ENCODE measurements around the gene HPS1.

Gene HPS1

DNA sequence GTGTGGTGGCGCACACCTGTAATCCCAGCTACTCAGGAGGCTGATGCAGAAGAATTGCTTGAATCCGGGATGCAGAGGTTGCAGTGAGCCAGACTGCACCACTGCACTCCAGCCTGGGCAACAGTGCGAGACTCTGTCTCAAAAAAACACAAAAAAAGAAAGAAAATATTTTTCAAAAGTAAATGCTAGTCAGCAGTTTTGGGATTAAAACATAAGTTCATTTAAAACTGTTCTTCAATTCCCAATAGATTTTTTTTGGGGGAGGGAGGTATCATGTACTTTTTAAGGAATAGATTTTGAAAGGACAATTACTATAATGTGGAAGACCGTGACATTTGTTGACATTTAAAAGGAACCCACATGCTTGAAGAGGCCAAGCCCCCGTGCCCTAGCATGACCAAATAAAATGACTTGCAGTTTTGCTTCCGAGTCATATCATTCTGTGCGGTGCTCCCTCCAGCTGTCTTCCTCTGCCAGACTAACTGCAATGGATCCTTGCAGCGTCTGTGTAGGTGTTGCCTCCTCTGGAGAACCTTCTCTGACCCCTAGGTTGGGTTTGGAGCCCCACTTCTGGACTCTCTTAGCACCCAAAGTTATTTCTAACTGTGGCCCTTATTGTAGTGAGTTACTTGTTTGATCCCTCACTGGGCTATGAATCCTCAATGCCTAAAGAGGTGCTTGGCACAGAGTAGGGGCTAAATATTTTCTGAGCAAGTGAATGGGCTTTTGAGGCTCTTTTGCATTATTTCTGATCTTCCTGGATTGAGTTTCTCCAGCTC is 17.4 kb upstream of the HPS1 start:
- no peak for DNase-seq

DNA sequence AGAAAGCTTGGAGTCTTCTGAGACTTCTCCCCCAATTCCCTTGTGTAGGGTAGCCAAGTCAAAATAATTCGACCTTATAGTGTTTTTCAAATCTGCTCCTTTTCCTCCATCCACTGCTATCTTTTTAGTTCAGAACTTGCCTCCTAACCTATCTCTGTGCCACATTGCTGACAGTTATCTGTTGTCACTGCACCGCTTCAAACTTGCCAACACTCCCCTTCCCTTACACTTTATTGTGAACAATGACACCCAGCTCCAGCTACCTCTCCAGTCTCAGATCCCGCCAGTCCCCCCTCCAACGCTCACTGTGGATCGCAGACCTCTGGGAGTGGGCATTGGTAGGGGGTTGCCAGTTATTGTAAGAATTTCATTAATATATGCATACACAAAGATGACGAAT is 16.3 kb upstream of the HPS1 start:
- no peak for DNase-seq

DNA sequence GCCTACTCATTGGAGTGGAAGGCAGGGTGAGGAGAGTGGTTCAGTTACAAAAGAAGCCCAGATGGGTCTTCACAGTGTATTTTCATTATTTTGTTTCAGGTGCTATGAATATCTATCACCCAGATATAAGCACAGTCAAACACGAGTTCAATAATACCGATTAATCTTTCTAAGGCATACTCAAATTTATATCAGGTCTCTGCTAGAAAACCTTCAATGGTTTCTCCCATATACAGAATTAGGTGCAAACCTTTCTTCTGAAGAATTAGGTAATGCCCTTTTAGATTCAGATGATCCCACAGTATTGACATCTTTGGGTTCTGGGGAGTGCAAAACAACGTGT is 14.7 kb upstream of the HPS1 start:
- DNase-seq: no peak

DNA sequence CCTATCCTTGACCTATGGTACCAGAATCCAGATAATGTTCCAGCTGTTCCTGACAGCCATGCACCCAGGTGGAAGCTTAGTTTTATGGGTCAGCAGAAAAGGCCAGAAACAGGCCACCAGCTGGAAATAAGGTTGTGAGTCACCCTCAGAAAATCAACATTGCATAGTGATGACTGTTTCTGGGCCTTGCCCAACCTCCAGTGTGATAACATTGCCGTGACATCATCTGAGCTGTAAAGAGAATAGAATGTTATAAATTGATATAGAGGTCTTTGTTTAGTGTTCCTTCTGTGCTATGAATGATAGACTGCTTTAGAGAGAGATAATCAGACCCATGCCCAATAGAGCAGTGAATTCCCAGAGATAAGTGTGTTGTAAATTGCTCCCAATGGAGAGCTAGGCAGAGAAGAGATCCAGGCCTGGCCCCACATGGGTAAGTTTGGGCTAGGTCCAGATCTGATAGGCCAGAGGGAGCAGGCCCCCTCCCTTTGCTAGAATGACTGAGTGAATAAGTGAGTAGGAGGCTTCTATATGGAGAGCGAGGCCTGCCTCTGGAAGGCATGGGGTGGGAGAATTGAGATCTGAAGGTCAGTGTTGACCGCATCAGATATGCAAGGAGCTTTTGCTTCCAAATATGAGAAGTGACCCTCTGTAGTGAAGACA is 14.2 kb upstream of the HPS1 start:
- DNase-seq: no peak

DNA sequence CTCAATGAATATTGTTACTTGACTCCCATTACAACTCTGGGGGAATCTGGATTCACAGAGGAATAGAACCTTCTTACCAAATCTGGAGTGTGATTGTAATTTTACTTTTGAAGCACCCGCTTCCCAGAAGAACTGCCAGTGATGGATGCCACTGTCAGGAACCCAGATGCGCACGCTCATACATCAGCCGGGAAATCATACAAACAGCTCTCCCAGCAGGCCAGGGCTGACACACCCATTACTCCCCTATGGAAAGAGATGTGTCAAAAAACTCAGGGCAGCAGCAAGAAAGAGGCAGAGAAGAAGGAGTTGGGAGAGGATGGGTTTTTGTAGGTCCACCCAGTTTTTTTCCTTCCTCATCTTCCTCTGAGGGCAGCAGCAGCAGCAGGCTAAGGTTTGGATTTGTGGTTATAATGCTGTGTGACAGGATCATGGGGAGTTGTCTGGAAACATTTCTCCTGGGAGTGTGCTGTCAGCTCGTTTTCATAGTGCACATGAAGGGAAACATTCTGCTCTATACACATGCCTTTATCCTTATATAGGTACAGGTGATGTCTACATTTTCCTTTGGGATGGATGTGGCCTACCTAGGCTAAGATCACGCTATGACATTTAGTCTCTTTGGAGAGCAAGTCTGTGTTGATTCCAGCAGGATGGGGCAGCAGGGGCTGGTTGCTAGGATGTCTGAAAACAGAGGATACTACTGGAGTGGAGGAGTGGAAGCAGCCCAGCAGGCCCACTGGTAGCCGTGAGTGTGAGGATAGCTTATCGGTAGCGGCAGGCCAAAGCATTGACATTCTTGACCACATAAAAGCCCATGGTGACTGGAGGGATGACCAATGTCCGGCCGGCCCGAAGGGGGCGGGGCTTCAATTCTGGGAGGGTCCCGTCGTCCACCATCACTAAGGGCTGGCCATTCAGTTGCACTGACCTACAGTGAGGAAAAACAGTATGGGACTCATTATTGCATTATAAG is 12.4 kb upstream of the HPS1 start:
- DNase-seq: no peak

DNA sequence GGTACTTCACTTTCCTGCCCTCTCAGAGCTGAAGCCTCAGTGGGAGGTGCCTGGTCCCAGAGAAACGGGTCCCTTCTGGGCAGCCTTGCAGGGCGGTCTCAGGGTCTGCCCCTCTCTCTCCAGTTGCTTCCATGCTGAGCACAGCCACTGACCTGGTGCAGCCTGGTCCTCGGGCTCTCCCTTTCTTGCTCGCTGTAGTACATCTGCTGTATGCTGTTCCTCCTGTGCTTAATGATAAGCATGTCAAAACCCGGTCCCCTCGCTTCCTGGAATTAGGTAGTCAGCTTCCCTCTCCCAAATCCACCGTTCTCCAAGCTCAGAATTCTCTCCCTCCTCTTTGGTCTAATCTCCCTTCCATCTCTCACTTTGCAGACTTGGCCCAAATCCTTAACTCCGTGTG is 11.0 kb upstream of the HPS1 start:
- DNase-seq: no peak

DNA sequence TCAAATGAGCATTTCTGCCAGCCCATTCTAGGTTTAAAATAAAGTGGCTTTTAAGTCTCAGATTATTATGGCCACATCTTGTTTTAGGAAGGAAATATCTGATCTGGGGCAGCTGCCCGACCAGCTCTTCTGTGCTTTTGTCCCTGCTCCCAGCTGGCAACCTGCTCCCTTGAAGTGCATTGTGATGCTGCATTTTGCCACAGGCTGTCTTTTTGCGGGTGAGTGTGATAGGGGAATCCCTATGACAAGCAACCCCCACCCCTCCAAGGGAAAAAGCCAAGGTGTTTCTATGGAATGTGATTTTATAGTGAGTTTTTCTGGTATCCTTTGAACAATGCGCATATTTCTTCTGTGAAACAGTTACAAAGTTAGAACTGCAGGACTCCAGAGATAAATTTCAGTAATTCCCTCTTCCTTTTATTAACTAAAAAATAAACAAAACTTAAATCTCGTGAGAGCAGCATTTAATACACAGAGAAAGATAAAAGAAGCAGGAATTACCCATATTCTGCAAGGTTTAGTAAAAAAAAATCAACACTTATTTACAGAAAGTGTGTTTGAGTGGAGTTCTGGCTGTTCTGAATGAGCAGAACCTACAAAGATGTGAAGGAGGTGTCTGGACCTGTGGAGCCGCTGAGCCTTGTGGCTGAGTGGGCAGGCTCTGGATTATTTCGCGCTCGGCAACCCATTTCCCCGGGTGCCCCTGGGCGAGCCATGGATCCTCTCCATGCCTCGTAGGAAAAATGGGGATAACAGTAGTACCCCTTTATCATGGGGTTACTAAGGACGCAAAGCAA is 10.1 kb upstream of the HPS1 start:
- DNase-seq: no peak

DNA sequence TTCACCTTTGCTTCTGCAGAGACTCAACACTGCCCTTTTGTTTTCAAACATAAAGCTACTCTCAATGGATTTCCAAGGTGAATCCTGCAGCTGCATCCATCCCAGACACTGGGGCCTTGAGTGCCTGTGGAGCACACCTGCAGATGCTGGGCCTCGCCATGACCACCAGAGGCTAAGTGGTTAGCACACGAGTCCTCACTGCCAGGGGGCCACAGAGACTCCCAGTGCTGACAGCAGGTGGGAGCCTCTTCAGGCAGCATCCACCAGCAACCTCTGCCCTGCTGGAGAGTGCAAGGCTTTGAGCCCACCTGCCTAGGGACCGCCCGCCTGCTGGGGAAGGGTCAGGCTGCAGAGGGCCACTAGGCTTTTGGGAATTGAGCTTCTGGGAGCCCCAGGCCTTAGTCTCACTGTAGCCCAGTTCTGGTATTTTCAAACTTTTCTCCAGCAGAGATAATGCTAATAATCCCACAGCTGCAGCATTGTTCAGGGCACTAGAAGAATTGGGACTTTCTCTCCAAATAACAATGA is 9.4 kb upstream of the HPS1 start:
- DNase-seq: no peak

DNA sequence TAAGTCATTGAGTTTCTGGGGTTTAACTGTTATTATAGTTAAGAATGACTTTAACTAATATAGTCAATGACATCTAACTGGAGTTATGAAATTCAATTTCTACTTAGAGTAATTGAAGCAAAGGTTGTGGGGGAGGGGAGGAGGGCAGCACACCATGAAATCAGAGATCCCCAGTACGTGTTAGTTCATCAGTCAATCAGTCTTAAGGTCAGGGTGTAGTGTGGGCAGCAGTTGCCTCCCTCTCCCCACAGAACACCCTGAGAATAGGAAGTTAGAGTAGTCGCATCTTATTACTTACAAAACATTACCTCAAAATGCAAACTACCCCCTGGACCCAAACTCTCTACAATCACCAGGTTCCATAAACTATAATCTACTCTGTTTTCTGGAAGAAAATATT is 7.0 kb upstream of the HPS1 start:
- DNase-seq: no peak

DNA sequence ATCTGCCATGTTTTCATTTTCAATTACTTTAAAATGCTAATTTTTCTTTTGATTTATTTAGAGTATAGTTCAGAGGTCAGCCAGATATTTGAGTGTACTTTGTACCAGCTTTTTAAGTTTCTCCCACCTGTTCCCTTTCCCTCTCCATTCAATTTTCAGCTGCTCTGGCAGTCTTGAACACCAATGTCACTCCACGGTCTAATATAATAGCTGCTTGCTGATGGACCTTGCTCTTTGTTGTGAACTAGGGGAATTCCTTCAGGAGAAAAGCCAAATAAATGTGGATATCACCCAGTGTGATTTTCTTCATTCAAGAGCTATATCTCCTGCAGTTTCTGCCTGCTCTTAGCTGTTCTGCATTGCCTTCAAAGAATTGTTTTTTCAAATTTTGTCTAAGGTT is 3.9 kb upstream of the HPS1 start:
- DNase-seq: no peak

DNA sequence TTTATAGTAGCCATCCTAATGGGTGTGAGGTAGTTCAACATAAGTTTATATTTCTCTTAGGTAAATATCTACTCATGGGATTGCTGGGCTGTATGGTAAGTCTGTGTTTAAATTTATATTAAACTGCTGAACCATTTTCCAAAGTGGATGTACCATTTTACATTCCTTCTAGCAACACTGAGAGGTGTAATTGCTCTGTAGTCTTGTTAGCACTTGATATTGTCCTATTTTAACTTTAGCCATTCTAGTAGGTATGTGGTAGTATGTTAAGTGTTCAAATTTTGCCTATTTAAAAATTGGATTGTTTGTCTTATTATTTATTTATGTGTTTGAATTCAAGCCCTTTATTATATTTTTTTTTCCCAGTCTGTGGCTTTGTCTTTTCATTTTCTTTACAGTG is 2.6 kb upstream of the HPS1 start:
- DNase-seq: no peak

DNA sequence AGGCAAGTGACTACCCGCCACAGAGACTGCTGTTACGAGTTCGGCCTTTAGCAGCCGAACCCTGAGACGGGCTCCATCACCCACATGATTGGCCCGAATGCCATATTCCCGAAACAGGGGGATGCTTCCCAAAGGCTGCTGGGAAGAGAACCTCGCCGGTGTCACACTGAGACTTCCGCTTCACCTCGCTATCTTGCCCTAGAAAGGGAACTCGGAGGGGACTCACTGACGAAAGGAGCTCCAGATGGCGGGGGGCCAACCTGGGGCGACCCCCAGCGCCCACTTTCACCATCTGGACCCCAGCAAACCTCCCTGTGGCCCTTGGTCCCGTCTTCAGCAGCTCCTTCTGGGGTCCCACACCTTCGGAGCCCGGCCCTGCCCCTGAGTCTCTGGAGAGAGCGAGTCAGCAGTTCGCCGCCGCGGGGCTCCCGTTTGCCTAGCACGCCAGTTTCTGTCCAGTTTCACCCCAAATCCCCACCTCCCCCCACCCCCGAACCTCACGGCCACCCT is 529 bp downstream of the HPS1 start:
- peak; percentile 28 for DNase-seq

DNA sequence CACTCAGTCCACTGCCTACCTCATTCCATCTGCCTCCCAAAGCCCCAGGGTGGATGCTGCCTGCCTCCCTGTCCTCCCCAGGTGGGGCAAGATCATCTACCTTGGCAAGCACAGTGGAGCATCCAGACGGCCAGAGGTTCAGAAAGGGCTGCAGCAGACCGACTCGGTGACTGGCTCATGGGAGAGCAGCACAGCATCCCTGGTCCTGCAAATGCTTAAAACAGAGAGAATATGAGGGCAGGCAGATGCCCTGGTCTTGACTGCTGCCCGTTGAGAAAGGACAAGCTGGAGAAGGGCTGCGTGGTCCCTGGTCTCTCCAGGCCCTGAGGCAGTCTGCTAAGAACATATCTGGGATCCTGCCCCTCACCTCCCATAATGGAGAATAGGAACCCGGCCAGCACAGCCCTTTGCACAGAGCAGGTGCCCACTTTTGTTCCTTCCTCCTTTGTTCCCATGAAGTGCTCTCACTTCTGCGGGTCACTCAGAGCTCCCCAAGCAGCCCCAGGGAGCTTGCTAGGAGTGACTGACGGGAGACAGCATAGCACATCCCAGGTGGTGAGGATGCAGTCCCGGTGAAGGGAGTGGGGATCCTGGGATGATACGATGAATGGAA is 1.4 kb downstream of the HPS1 start:
- DNase-seq: no peak

DNA sequence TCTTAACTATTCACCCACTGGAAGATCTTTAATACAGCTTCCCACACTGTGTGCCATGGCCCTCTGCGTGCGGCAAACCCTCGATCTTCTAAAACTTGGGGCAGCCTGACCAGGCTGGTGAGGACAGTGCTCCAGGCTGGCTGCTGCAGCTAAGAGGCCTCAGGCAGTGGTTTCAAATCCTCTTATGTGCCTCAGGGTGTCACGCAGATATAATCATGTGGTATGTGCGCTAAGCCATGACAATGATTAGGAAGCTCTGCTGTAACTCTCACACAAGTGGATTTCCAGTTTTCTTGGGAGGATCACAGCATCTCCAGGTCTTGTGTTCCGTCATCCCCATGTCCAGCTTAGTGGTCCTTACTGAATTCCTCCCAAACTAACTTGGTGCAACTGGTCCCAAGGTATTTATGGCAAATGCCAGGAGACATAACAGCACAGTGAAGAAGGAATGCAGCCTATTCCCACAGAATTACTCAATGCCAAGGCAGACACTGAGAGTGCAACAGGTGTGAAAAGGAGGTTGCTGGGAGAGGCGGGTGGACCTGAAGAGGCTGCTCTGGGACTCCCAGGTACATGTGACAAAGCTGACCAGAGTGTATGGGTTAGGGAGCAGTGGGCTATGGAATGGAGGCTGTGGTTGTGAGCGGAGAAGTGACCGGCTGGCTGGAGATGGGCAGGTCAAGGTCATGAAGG is 2.3 kb downstream of the HPS1 start:
- no peak for DNase-seq

DNA sequence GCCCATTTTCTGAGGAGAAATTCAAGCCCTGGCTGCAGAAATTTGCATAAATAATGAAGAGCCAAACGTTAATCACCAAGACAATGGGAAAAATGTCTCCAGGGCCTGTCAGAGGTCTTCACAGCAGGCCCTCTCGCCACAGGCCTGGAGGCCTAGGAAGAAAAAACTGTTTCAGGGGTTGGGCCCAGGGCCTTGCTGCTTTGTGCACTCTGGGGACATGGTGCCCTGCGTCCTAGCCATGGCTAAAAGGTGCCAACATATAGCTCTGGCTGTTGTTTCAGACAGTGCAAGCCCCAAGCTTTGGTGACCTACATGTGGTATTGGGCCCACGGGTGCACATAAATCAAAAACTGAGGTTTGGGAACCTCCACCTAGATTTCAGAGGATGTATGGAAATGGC is 8.0 kb downstream of the HPS1 start:
- no peak for DNase-seq

DNA sequence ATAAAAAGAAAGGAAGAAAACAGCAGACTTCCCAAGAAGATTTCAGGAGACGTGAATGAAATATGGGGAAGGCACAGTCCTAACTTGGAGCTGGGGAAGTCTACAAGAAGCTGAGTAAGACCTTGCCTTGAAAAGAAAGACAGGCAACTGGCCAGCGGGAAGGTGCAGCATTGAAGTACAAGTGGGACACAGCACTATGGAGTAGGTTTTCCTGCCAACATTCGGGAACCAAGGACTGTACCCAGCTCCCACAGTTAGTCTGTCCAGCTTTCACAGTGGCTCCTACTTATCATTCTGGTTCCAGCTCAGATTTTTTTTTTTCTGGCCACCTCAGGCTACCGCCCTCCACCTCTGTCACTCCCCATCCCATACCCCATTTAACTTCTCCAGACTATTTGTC is 10.0 kb downstream of the HPS1 start:
- no peak for DNase-seq

DNA sequence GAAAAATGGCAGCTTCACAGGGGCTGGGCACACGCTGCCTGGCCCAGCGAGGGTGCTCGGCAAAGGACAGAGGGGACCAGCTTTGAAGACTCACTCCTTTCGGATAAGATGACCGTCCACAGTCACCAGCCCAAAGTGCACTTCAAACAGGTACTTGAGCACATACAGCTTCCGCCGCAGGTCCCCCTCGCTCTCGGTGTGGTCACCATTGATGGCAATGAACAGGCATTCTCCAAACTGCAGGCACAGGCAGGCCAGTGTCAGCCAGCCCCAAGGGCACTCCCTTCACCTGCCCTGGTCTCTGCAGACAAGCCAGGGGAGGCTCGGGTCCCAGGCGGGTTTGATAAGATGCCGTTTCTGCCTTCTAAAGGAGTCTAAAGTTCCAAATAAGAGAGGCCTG is 11.6 kb downstream of the HPS1 start:
- DNase-seq: no peak

DNA sequence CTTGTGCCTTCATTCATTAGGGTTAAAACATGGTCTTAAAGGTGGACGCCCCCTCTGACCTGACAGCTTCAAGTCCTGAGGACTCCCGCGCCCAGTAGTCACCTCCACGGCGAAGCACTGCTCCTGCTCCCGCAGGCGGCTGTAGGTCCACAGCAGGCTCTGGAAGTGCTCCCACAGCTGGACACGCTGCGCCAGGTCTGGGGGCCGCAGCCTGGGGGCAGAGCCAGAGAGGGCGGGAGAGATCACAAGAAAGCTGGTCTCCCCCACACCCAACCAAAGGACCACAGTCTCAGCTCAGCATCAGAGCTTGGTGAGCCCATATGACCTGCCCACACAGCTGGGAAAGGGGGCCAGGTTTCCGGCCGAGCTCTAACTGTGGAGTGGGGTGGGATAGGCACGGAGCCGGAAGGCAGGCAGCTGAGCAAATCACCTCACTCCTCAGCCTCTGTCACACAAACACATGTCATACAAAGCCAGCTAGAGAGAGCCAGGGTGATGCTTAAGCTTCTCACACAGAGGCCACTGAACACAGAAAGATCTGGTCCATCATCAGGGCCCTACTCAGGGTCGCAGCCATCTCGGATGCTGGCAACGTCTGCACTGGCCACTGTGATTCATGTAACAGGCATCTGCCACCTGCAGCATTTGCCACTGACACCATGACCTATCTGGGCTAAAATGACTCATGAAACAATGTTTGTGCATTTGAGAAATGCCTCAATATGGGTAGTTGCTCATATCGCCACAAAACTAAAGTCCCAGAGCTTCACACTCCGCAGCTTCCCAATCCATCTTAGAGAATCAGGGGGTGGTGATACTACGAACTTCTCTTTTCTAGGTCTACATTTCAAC is 12.6 kb downstream of the HPS1 start:
- no peak for DNase-seq

DNA sequence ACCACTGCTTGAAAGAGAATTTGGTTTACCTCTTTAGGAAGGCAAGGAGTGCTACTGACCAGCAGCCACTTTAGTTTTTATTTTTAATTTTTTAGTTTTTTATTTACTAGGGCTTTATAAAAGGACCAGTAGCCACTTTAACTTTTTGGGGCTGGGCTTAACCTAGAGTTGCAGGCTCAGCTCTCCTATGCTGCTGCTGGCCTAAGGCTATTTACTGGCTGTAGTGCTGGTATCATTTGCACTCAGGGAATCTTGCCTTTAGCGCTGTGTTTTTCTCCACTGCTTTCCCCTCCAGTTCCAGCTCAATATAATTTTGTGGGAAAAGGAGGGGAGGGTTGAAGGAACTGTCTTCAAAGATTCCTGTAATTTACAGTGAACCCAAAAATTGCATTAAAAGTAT is 13.4 kb downstream of the HPS1 start:
- no peak for DNase-seq

DNA sequence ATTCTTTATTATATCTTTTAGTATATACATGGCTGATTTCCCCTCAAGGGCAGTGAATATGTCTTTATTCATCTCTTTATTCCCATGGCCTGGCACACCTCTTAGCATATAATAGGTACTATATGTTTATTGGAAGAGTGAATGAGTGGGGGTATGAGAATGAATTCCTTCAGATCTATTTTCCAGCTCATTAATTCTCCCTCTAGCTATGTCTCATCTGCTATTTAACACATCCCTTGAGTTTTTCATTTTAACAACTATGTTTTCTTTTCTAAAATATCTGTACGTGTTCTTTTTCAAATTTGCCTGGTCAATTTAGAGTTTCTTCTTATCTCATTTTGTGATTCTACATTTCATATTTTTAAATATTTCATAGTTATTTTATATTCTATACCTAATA is 14.4 kb downstream of the HPS1 start:
- no peak for DNase-seq

All from CD4-positive, alpha-beta T cell treated with Interleukin-21 for 1 hour (primary cell).